Psoas muscle (tissue), 8 donors: ENCODE data around the gene PCDHGA9. TPM values are rescaled to one million over a fixed set of nuclear protein-coding genes. Genes with fewer than 3 reads are reported as not detected.

Experiments used
- ATAC-seq, 4 donors: fragments of 200-7000 bp; cut with Tn5 transposase; one replicate each; pipeline ENCODE4 v1.9.1; 2020; ENCODE audit warnings: moderate library complexity in 3 of 4, mild to moderate bottlenecking in 2 of 4
- DNase-seq, 2 donors: peaks; one replicate each; pipeline ENCODE4 v3.0.0-alpha.2; 2020
- H3K27ac ChIP-seq: fragments of 200-600 bp; one replicate; pipeline ENCODE4 v1.8.0; 2022
- H3K27me3 ChIP-seq, 3 donors: fragments of 200-600 bp in 1 of 3; one replicate each; pipeline versions ENCODE4 v1.6.1 to v1.8.0; 2013 to 2022; ENCODE audit warnings: low read length in 2 of 3, mild to moderate bottlenecking in 2 of 3, moderate library complexity in 1 of 3; ENCODE audit not compliant: insufficient read depth in 3 of 3
- H3K36me3 ChIP-seq, 2 donors: fragments of 200-600 bp in 1 of 2; one replicate each; pipeline versions ENCODE4 v1.6.1 to v1.8.0; 2013 to 2022; ENCODE audit warnings: low read depth in 1 of 2, mild to moderate bottlenecking in 1 of 2, moderate library complexity in 1 of 2; ENCODE audit not compliant: insufficient read depth in 1 of 2
- H3K4me1 ChIP-seq: fragments of 200-600 bp; one replicate; pipeline ENCODE4 v1.8.0; 2022
- H3K4me3 ChIP-seq: fragments of 200-600 bp; one replicate; pipeline ENCODE4 v1.8.0; 2022; ENCODE audit warnings: mild to moderate bottlenecking
- H3K9me3 ChIP-seq: fragments of 200-600 bp; one replicate; pipeline ENCODE4 v1.8.0; 2022
- CTCF ChIP-seq: fragments of 200-600 bp; IDR thresholded peaks from one replicate; pipeline ENCODE4 v1.8.0; 2022; ENCODE audit warnings: antibody characterized with exemption
- WGBS, 3 donors: extraction: QIAGEN DNeasy Blood & Tissue Kit; methylation state at CpG; one replicate each; pipeline versions ENCODE4 v1.1.6 to v1.1.7; 2013; 5-methylcytosine and 5-hydroxymethylcytosine counted together
- intact Hi-C, 2 donors: fragments of 100-400 bp; cut with DNase I; formaldehyde crosslinking; loops; one replicate each; pipeline versions ENCODE4 v1.11.0 to v1.14.2; 2022
- polyA plus RNA-seq, 3 donors: library from polyadenylated mRNA; stranded (reverse); fragments of 200-250 nt; gene quantifications; one replicate each; pipeline ENCODE4 v1.2.3, GENCODE V29; 2013
- total RNA-seq, 4 donors: library from RNA; stranded (reverse); fragmentation: NEBNext Ultra II Directional in 2 of 4; extraction: Animal tissue kit (Norgen Biotek cat#: 25700) in 2 of 4; gene quantifications; one replicate each; pipeline versions ENCODE4 v1.2.1 to v1.2.4, GENCODE V29; 2021 to 2023
- donor health status: healthy with polysubstance abuse.
- donor health status: DM: no; HTN: no; CAD: no; lungs with moderate emphysema.
- donor health status: Bipolar disorder and iron deficiency.
- donor health status: healthy.
- donor health status: DM: yes; HTN: yes; CAD: no.
- donor health status: DM: no; HTN: no; CAD: no.
- donor health status: DM: no; HTN: no; CAD: no.
- donor health status: DM: yes; HTN: yes; CAD: no.

The PCDHGA9 gene
- total and polyA plus RNA-seq, 7 donors: 0.11 to 3.5 (median 1.5) TPM

GRCh38 chr5:141437221-141437620 is 34.6 kb downstream of the PCDHGA9 start:
- no peak for ATAC-seq
- Histone ChIP-seq H3K4me3 (no peak overlapping the region), H3K27ac (no peak overlapping the region), H3K36me3 (no peaks in the 10 kb centered on the region), H3K4me1 (no peaks in the 10 kb centered on the region), H3K9me3 (peaks cover 1% of the 10 kb centered on the region), H3K27me3 (peaks cover 0 to 5% (median 1%) of the 10 kb centered on the region in 3 donors)
- 87 to 96% (median 95%) methylated on average over 2 of the region's 2 CpGs for WGBS, 3 donors
- intact Hi-C loops: no loop called here
- TF ChIP-seq CTCF: no peak
- DNase-seq: no peak

- ATAC-seq (peak in 2 of 4 donors; percentile 35), DNase-seq (no peak)
- no peak for TF ChIP-seq CTCF
- Histone ChIP-seq H3K36me3 (no peaks in the 10 kb centered on the region), H3K27me3 (no peaks in the 10 kb centered on the region), H3K4me3 (no peak overlapping the region), H3K9me3 (no peaks in the 10 kb centered on the region), H3K27ac (no peak overlapping the region), H3K4me1 (no peaks in the 10 kb centered on the region)
- intact Hi-C loops: no loop called here
- 60 to 74% (median 67%) methylated on average over 10 of the region's 10 CpGs for WGBS, 3 donors
These were observed 37.0 kb downstream of the PCDHGA9 start for GRCh38 chr5:141439411-141440141.

GRCh38 chr5:141440341-141440740 is 37.8 kb downstream of the PCDHGA9 start:
- Histone ChIP-seq H3K36me3 (no peaks in the 10 kb centered on the region), H3K27ac (no peak overlapping the region), H3K9me3 (no peaks in the 10 kb centered on the region), H3K4me1 (no peaks in the 10 kb centered on the region), H3K27me3 (no peaks in the 10 kb centered on the region), H3K4me3 (no peak overlapping the region)
- TF ChIP-seq CTCF: no peak
- ATAC-seq (no peak), DNase-seq (no peak)
- WGBS, 3 donors: 94 to 96% (median 95%) methylated on average over 9 of the region's 9 CpGs
- intact Hi-C loops: no loop called here

- Histone ChIP-seq H3K4me1 (no peaks in the 10 kb centered on the region), H3K4me3 (no peak overlapping the region), H3K27me3 (no peaks in the 10 kb centered on the region), H3K36me3 (no peaks in the 10 kb centered on the region), H3K9me3 (no peaks in the 10 kb centered on the region), H3K27ac (no peak overlapping the region)
- ATAC-seq: no peak
- DNase-seq: no peak
- intact Hi-C loops: no loop called here
- 58 to 64% (median 59%) methylated on average over 50 of the region's 50 CpGs for WGBS, 3 donors
- TF ChIP-seq CTCF: no peak
These were observed 39.1 kb downstream of the PCDHGA9 start for GRCh38 chr5:141441571-141442170.

Other genes starting within 250 kb of the PCDHGA9 start
Only the 30 nearest of the 37 such genes appear.
- gene PCDHB9, start 215.6 kb upstream of the PCDHGA9 start, total RNA-seq: under 1 TPM in 3 of 4 donors, not detected in 1; 0.15 to 0.58 (median 0.20) TPM
- gene PCDHB9, start 215.6 kb upstream of the PCDHGA9 start, polyA plus RNA-seq: under 1 TPM; 0.09 to 0.15 (median 0.13) TPM
- under 1 TPM; 0.26 to 0.29 (median 0.26) TPM for gene PCDHB10, start 210.4 kb upstream of the PCDHGA9 start, total RNA-seq
- under 1 TPM; 0.13 to 0.17 (median 0.14) TPM for gene PCDHB10, start 210.4 kb upstream of the PCDHGA9 start, polyA plus RNA-seq
- 1 to 10 TPM in 2 of 4 donors, under 1 TPM in 2; 0.86 to 1.8 (median 1.1) TPM for gene PCDHB11, start 203.2 kb upstream of the PCDHGA9 start, total RNA-seq
- gene PCDHB11, start 203.2 kb upstream of the PCDHGA9 start, polyA plus RNA-seq: under 1 TPM; 0.08 to 0.13 (median 0.13) TPM
- under 1 TPM; 0.44 to 0.96 (median 0.83) TPM for gene PCDHB12, start 194.1 kb upstream of the PCDHGA9 start, total RNA-seq
- gene PCDHB12, start 194.1 kb upstream of the PCDHGA9 start, polyA plus RNA-seq: under 1 TPM; 0.10 to 0.21 (median 0.21) TPM
- under 1 TPM; 0.44 to 0.81 (median 0.62) TPM for gene PCDHB13, start 188.9 kb upstream of the PCDHGA9 start, total RNA-seq
- under 1 TPM; 0.06 to 0.26 (median 0.18) TPM for gene PCDHB13, start 188.9 kb upstream of the PCDHGA9 start, polyA plus RNA-seq
- gene PCDHB14, start 179.4 kb upstream of the PCDHGA9 start, total RNA-seq: under 1 TPM; 0.48 to 0.75 (median 0.50) TPM
- gene PCDHB14, start 179.4 kb upstream of the PCDHGA9 start, polyA plus RNA-seq: under 1 TPM; 0.20 to 0.51 (median 0.32) TPM
- 1 to 10 TPM in 2 of 4 donors, under 1 TPM in 2; 0.50 to 2.5 (median 0.91) TPM for gene PCDHB15, start 157.4 kb upstream of the PCDHGA9 start, total RNA-seq
- gene PCDHB15, start 157.4 kb upstream of the PCDHGA9 start, polyA plus RNA-seq: under 1 TPM; 0.44 to 0.58 (median 0.45) TPM
- under 1 TPM in 2 of 4 donors, not detected in 2; 0.19 to 0.32 TPM for gene SLC25A2, start 98.7 kb upstream of the PCDHGA9 start, total RNA-seq
- under 1 TPM in 1 of 3 donors, not detected in 2; 0.04 TPM for gene SLC25A2, start 98.7 kb upstream of the PCDHGA9 start, polyA plus RNA-seq
- 100 to 1,000 TPM in 2 of 4 donors, 10 to 100 TPM in 2; 92.9 to 139 (median 117) TPM for gene TAF7, start 82.0 kb upstream of the PCDHGA9 start, total RNA-seq
- 100 to 1,000 TPM; 112 to 249 (median 139) TPM for gene TAF7, start 82.0 kb upstream of the PCDHGA9 start, polyA plus RNA-seq
- gene PCDHGA1, start 72.3 kb upstream of the PCDHGA9 start, total RNA-seq: 1 to 10 TPM in 1 of 4 donors, under 1 TPM in 3; 0.51 to 1.4 (median 0.65) TPM
- 1 to 10 TPM in 1 of 3 donors, under 1 TPM in 2; 0.27 to 2.1 (median 0.56) TPM for gene PCDHGA1, start 72.3 kb upstream of the PCDHGA9 start, polyA plus RNA-seq
- 1 to 10 TPM; 1.2 to 1.8 (median 1.6) TPM for gene PCDHGA2, start 64.0 kb upstream of the PCDHGA9 start, total RNA-seq
- 1 to 10 TPM in 1 of 3 donors, under 1 TPM in 2; 0.22 to 1.1 (median 0.25) TPM for gene PCDHGA2, start 64.0 kb upstream of the PCDHGA9 start, polyA plus RNA-seq
- 1 to 10 TPM in 3 of 4 donors, under 1 TPM in 1; 0.97 to 2.4 (median 1.7) TPM for gene PCDHGA3, start 58.9 kb upstream of the PCDHGA9 start, total RNA-seq
- gene PCDHGA3, start 58.9 kb upstream of the PCDHGA9 start, polyA plus RNA-seq: under 1 TPM; 0.33 to 0.67 (median 0.34) TPM
- gene PCDHGB1, start 52.7 kb upstream of the PCDHGA9 start, total RNA-seq: 1 to 10 TPM in 2 of 4 donors, under 1 TPM in 2; 0.71 to 1.8 (median 1.2) TPM
- gene PCDHGB1, start 52.7 kb upstream of the PCDHGA9 start, polyA plus RNA-seq: under 1 TPM; 0.08 to 0.22 (median 0.12) TPM
- gene PCDHGA4, start 47.8 kb upstream of the PCDHGA9 start, total RNA-seq: 1 to 10 TPM in 3 of 4 donors, under 1 TPM in 1; 0.84 to 2.4 (median 2.2) TPM
- under 1 TPM; 0.14 to 0.47 (median 0.40) TPM for gene PCDHGA4, start 47.8 kb upstream of the PCDHGA9 start, polyA plus RNA-seq
- 1 to 10 TPM; 1.2 to 2.4 (median 1.9) TPM for gene PCDHGB2, start 42.8 kb upstream of the PCDHGA9 start, total RNA-seq
- gene PCDHGB2, start 42.8 kb upstream of the PCDHGA9 start, polyA plus RNA-seq: under 1 TPM; 0.10 to 0.67 (median 0.65) TPM
- 1 to 10 TPM in 2 of 4 donors, under 1 TPM in 2; 0.84 to 2.0 (median 1.2) TPM for gene PCDHGA5, start 38.6 kb upstream of the PCDHGA9 start, total RNA-seq
- gene PCDHGA5, start 38.6 kb upstream of the PCDHGA9 start, polyA plus RNA-seq: under 1 TPM; 0.07 to 0.38 (median 0.35) TPM
- 1 to 10 TPM in 3 of 4 donors, under 1 TPM in 1; 0.92 to 2.0 (median 1.2) TPM for gene PCDHGB3, start 32.5 kb upstream of the PCDHGA9 start, total RNA-seq
- under 1 TPM; 0.17 to 0.44 (median 0.35) TPM for gene PCDHGB3, start 32.5 kb upstream of the PCDHGA9 start, polyA plus RNA-seq
- gene PCDHGA6, start 28.9 kb upstream of the PCDHGA9 start, total RNA-seq: 1 to 10 TPM; 1.3 to 2.5 (median 1.8) TPM
- gene PCDHGA6, start 28.9 kb upstream of the PCDHGA9 start, polyA plus RNA-seq: under 1 TPM; 0.03 to 0.72 (median 0.57) TPM
- gene PCDHGA7, start 20.0 kb upstream of the PCDHGA9 start, total RNA-seq: 1 to 10 TPM in 2 of 4 donors, under 1 TPM in 2; 0.97 to 2.2 (median 1.1) TPM
- gene PCDHGA7, start 20.0 kb upstream of the PCDHGA9 start, polyA plus RNA-seq: under 1 TPM; 0.07 to 0.35 (median 0.35) TPM
- 1 to 10 TPM in 3 of 4 donors, under 1 TPM in 1; 0.99 to 3.0 (median 2.0) TPM for gene PCDHGB4, start 15.1 kb upstream of the PCDHGA9 start, total RNA-seq
- gene PCDHGB4, start 15.1 kb upstream of the PCDHGA9 start, polyA plus RNA-seq: under 1 TPM; 0.24 to 0.52 (median 0.49) TPM
- 1 to 10 TPM in 3 of 4 donors, under 1 TPM in 1; 0.82 to 1.6 (median 1.3) TPM for gene PCDHGA8, start 10.1 kb upstream of the PCDHGA9 start, total RNA-seq
- under 1 TPM; 0.04 to 0.30 (median 0.26) TPM for gene PCDHGA8, start 10.1 kb upstream of the PCDHGA9 start, polyA plus RNA-seq
- gene PCDHGB5, start 4.8 kb upstream of the PCDHGA9 start, total RNA-seq: 1 to 10 TPM; 2.7 to 5.1 (median 4.0) TPM
- gene PCDHGB5, start 4.8 kb upstream of the PCDHGA9 start, polyA plus RNA-seq: 1 to 10 TPM in 1 of 3 donors, under 1 TPM in 2; 0.61 to 1.4 (median 0.95) TPM
- 1 to 10 TPM; 2.0 to 4.1 (median 2.9) TPM for gene PCDHGB6, start 5.2 kb downstream of the PCDHGA9 start, total RNA-seq
- under 1 TPM; 0.46 to 0.83 (median 0.82) TPM for gene PCDHGB6, start 5.2 kb downstream of the PCDHGA9 start, polyA plus RNA-seq
- gene PCDHGA10, start 10.2 kb downstream of the PCDHGA9 start, total RNA-seq: 1 to 10 TPM in 3 of 4 donors, under 1 TPM in 1; 0.86 to 3.9 (median 2.8) TPM
- under 1 TPM; 0.27 to 0.56 (median 0.39) TPM for gene PCDHGA10, start 10.2 kb downstream of the PCDHGA9 start, polyA plus RNA-seq
- gene PCDHGB7, start 14.9 kb downstream of the PCDHGA9 start, total RNA-seq: 1 to 10 TPM; 3.8 to 7.2 (median 5.7) TPM
- 1 to 10 TPM in 1 of 3 donors, under 1 TPM in 2; 0.70 to 1.1 (median 0.90) TPM for gene PCDHGB7, start 14.9 kb downstream of the PCDHGA9 start, polyA plus RNA-seq
- 1 to 10 TPM in 3 of 4 donors, under 1 TPM in 1; 0.94 to 4.4 (median 2.9) TPM for gene PCDHGA11, start 18.3 kb downstream of the PCDHGA9 start, total RNA-seq
- gene PCDHGA11, start 18.3 kb downstream of the PCDHGA9 start, polyA plus RNA-seq: under 1 TPM; 0.21 to 0.72 (median 0.45) TPM
- gene PCDHGA12, start 27.7 kb downstream of the PCDHGA9 start, total RNA-seq: 1 to 10 TPM; 2.6 to 6.9 (median 3.6) TPM
- gene PCDHGA12, start 27.7 kb downstream of the PCDHGA9 start, polyA plus RNA-seq: under 1 TPM; 0.38 to 0.56 (median 0.39) TPM
- gene PCDHGC3, start 73.2 kb downstream of the PCDHGA9 start, total RNA-seq: 10 to 100 TPM in 3 of 4 donors, 1 to 10 TPM in 1; 7.3 to 25.2 (median 14.2) TPM
- 10 to 100 TPM in 1 of 3 donors, 1 to 10 TPM in 2; 8.6 to 22.3 (median 9.0) TPM for gene PCDHGC3, start 73.2 kb downstream of the PCDHGA9 start, polyA plus RNA-seq
- gene PCDHGC4, start 82.3 kb downstream of the PCDHGA9 start, total RNA-seq: 1 to 10 TPM in 1 of 4 donors, under 1 TPM in 3; 0.36 to 1.2 (median 0.65) TPM
- under 1 TPM in 2 of 3 donors, not detected in 1; 0.06 to 0.18 TPM for gene PCDHGC4, start 82.3 kb downstream of the PCDHGA9 start, polyA plus RNA-seq
- 1 to 10 TPM in 1 of 4 donors, under 1 TPM in 3; 0.49 to 1.2 (median 0.65) TPM for gene PCDHGC5, start 86.3 kb downstream of the PCDHGA9 start, total RNA-seq
- gene PCDHGC5, start 86.3 kb downstream of the PCDHGA9 start, polyA plus RNA-seq: under 1 TPM in 2 of 3 donors, not detected in 1; 0.08 to 0.95 TPM